HG03097 (cell line): Measurements from ENCODE around the gene CDC34.

Experiments
- ATAC-seq: cut with Tn5 transposase; IDR thresholded peaks from one replicate; pipeline ENCODE4 v1.9.1; 2021; ENCODE audit not compliant: unreplicated experiment, low FRiP score

CDC34 gene

DNA sequence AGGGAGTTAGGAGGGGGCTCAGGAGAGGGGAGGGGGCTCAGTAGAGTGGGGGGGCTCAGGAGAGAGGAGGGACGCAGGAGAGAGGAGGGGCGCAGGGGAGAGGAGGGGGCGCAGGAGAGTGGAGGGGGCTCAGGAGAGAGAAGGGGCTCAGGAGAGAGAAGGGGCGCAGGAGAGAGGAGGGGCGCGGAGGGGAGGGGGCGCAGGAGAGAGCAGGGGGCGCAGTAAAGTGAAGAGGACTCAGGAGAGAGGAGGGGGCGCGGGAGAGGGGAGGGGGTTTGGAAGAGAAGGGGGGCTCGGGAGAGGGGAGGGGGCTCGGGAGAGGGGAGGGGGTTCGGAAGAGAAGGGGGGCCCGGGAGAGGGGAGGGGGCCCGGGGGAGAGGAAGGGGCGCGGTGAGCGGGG is 34.6 kb upstream of the CDC34 start:
- ATAC-seq: no peak

DNA sequence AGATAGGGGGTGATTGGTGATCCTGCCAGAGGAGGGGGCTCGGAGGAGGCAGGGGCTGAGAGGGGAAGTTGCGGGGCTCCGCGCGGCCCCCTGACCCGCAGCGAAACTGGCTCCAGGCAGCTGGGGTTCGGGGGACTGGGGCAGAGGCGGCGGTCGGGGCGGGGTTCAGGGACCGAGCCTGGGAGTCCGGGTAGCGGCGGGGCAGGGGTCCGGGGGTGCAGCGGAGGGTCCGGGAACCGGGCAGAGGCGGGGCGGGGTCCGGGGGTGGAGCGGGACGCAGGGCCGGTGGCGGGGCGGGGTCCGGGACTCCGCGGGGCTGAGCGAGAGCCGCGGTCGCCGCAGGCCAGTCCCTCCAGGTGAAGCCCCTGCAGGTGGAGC is 34.1 kb upstream of the CDC34 start:
- ATAC-seq: no peak

DNA sequence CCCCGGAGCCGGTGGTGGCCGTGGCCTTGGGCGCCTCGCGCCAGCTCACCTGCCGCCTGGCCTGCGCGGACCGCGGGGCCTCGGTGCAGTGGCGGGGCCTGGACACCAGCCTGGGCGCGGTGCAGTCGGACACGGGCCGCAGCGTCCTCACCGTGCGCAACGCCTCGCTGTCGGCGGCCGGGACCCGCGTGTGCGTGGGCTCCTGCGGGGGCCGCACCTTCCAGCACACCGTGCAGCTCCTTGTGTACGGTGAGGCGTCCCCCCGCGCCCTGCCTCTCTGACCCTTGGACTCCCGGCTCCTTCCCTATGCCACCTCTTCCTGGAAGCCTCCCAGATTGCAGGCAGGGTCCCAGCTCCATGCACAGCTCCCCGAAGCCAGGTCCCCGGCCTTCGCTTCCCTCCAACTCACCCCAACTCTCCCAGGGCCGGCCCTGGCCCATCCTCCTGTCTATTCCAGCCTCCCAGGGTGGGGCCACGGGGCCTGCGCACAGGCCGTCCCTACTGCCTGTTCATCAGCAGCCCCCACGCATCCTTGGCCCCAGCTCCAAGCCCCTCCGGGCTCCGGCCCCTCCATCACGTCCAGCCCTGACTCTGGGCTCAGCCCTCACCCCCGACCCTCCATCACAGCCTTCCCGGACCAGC is 33.6 kb upstream of the CDC34 start:
- no peak for ATAC-seq

DNA sequence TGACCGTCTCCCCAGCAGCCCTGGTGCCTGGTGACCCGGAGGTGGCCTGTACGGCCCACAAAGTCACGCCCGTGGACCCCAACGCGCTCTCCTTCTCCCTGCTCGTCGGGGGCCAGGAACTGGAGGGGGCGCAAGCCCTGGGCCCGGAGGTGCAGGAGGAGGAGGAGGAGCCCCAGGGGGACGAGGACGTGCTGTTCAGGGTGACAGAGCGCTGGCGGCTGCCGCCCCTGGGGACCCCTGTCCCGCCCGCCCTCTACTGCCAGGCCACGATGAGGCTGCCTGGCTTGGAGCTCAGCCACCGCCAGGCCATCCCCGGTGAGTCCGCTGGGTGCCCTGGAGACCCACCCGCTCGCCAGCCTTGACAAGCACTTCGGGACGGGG is 33.1 kb upstream of the CDC34 start:
- ATAC-seq: no peak

DNA sequence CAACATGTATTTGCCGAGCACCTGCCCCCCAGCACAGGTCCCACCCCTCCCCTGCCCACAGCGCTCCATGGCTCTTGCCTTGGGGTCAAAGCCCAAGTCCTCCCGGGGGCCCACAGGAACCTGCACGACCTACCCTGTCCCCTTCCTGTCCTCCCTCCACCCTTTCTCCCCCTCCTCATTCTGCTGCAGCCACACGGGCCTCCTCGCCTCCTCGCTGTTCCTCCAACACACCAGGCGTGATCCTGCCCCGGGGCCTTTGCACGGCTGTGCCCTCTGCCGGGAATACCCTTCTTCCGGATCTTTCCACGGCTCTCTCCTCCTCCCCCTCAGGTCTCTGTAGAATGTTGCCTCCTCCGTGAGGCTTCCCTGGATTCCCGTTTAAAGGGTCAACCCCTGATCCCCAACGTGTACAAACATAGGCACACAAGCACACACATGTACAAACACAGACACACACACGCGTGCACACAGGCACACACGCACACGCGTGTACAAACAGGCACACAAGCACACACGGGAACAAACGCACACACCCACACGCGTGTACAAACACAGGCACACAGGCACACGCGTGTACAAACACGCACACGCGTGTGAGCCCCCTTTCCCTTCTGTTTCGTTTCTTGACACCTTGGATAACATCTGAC is 32.5 kb upstream of the CDC34 start:
- no peak for ATAC-seq

DNA sequence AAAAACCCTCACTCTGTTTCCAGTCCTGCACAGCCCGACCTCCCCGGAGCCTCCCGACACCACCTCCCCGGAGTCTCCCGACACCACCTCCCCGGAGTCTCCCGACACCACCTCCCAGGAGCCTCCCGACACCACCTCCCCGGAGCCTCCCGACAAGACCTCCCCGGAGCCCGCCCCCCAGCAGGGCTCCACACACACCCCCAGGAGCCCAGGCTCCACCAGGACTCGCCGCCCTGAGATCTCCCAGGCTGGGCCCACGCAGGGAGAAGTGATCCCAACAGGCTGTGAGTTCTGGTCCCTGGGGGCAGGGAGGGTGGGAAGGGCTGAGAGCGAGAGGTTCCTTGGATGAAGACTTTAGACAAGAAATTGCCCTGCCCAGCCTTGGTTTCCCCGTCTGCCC is 29.9 kb upstream of the CDC34 start:
- no peak for ATAC-seq

DNA sequence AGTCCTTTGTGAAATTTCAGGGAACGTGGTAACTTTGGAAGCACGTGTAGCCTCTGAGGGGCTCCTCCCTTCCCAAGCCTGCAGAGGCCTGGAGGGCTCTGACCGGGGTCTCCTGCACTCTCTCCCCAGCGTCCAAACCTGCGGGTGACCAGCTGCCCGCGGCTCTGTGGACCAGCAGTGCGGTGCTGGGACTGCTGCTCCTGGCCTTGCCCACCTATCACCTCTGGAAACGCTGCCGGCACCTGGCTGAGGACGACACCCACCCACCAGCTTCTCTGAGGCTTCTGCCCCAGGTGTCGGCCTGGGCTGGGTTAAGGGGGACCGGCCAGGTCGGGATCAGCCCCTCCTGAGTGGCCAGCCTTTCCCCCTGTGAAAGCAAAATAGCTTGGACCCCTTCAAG is 26.9 kb upstream of the CDC34 start:
- no peak for ATAC-seq

DNA sequence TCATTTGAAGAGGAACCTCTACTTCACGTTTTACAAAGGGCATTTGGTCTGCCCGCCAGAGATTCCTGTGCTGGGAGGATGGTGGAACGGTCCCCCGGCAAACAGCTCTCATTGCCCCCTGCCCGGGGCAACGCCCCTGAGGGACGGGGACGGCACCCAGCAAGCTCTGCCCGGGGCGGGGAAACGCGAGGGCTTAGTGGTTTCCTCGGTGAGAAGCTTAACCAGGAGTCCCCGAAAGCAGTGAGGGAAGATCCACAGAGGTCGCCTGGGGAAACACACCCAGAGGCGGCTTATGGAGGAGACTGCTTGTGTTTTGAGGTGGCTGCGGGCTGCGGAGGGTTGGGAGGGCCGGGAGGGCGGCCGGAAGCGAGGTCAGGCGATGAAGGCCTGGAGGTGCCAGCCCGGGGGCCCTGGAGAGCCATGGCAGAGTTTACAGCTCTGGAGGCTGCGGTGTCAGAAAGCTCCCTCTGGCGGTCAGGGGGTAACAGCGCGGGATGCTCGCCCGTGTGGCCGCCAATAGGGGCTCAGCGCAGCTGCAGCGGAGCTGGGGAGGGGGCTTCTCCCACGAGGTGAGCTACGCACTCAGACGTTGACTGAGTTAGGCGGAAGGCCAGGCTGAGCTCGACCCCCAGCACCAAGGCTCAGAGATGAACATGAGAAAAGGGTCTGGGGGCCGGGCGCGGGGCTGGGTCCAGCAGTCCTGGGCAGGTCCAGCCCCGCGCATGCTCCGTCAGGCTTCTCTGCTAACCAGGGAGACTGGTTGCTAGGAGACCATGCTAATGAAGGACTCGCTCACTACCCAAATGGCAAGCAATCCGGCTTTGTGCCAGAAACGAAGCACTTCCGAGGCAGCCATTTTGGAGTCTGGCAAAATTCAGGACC is 24.9 kb upstream of the CDC34 start:
- ATAC-seq: peak; percentile 64

DNA sequence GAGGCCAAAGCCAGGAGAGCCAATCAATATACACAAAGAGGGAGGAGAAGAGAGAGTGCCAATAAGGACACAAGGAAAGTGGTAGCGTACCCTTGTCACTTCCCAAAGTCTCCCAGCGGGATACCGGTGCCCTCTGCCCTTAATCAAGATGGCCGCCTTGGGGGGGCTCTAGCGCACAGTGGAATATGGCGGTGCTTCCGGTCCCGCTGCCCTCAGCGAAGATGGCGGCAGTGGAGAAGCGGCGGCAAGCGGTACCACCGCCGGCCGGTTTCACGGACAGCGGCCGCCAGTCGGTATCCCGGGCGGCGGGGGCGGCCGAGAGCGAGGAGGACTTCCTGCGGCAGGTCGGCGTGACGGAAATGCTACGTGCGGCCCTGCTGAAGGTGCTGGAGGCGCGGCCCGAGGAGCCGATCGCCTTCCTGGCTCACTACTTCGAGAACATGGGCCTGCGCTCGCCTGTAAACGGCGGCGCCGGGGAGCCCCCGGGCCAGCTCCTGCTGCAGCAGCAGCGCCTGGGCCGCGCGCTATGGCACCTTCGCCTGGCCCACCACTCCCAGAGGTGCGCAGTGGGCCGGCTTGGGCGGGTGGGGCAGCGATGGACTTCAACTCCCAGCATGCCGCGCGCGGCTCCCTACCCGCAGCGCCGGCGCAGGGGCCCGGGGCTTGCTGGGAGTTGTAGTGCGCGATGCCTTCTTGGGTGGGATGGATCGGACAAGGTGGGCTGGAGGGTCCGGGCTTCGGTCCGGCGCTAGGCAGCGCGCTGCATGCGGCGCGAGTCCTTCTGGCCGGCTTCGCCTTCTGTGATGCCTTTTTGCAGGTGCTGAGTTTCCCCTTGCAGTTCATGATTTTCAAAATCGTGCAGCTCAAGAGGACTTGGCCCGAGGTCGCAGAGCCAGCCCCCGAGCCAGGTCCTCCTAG is 24.0 kb upstream of the CDC34 start, which contains the start of gene TPGS1:
Gene TPGS1, plus strand, starts transcription at position 212 of the 918 bp plus-strand sequence. Its CDS starts 10 bp downstream, at position 222.
- ATAC-seq: peak; percentile 48

DNA sequence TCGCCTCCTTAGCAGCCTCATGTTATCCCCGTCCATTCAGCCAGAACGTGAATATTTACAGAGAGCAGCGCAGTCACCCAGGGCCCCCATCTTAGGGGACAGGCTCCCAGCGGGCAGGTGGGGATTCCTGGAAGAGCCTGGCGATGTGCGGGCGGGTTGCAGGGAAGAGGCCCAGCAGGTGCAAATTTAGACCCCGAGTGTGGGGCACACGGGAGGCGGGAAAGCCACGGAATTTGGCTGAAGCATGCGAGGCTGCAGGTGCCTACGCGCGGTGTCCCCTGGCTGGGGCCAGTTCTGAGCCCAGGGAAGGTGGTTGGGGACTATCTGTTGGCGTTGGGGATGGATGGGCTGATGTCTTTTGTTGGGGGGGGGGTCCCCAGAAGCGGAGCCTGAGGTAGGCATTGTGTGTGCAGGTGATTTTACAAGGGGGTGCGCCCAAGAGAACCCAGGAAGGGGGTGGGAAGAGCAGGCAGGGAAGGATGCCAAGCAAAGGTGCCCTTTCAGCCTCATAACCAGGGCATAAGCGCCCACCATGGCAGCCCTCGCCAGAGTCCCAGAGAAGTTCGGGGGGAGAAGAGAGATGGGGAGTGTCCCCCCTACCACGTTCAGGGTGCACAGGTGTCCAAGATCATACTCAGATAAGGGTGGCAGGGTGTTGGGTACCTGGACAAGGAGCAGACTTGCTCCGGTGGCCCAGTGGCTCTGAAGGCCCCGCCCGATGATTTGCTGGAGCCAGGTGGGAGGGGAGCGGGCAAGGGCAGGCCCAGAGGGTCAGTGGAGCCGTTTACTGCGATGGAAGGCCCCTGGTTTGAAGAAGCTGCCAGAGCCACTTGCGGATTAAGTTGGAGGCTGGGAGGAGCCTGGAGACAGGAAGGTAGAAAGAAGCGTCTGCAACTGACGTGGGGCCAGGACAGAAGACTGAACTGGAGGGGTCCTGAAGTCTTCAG is 23.1 kb upstream of the CDC34 start:
- ATAC-seq: no peak

DNA sequence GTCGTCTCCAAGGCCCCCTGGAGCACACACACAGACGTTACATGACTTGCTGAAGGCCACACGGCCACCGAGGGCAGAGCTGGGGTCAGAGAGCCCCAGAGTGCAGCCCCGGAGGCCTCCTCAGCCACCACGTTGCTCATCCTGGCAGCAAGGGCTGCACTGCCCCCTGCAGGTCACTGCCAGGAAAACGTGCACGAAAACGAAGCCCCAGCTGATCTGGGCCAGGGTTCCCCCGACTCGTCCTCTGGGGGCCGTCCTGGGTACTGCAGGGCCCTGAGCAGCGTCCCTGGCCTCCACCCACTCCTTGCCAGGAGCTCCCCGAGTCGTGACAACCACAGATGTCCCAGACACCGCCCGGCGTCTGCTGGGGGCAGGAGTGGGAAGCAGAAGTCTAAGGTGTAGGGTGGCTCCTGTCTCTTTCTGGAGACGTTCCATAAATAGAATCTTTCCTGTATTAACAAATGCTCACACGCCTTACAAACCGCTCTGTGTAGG is 20.9 kb upstream of the CDC34 start:
- ATAC-seq: no peak

DNA sequence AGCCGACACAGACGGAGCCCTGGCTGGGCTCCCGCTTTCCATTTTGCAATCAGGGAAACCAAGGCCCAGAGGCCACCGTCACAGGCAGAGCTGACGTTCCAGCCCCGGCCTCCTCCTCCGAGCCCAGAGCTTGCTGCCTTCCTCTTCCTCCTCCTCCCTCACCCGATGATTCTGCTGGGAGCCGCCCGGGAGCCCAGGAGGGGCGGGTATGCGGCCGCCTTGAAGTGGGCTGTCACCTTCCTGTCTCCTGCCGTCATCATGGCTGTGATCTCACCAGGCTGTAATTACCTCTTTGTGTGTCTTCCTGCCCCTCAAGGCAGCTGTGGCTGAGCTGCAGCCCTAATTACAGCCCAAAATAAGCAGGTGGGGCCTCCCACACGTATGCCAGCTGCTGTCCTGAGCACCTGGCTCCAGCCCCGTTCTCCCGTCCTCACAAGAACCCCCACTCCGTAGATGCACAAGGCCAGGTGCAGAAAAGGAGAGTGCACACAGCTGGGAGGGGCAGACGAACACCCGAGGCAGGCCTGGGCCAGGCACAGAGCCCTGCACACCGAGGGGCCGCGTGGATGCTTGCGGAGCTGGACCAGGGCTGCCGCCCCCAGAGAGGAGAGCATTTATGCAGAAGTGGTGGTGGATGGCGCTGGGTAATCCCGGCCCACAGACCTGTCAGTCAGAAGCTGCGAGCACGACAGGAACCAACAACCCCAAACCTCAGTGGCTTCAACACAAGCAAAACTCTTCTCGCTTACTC is 20.3 kb upstream of the CDC34 start:
- no peak for ATAC-seq

DNA sequence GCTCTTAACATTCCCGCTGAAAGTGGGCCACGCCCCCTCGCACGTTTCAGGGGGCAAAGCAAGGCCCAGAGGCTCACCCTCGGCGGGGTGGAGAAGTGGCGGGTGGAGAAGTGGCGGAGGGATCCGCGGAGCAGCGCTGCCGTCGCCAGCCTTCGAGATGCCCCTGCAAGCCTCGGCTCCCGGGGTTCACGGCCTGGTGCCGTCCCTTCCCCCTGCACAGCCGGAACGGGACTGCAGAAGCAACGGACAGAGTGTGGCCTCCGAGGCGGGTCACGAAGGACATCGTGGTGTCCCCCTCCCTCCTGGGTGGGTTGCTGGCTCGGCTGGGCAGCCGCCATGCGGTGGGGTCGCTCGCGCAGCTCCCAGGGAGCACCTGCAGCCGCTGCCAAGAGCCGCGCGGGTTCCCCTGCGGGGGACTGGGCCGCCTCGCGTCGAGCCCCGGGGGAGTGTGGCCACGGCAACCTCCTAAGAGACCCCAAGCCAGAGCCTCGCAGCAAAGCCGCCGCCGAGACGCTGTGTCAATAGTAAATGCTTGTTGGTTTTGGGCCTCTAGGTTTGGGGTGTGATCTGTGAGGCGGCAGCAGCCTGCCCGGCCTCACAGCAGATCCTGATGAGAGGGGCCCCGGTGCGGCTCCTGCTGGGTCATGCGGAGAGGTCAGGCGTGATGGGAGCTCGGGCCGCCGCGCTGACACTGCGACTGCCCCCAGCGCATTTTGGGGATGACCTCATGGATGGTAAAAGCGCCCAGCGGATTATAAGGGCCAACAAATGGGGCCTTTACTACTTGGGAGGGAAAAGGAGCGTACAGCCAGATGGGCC is 18.8 kb upstream of the CDC34 start:
- no peak for ATAC-seq

DNA sequence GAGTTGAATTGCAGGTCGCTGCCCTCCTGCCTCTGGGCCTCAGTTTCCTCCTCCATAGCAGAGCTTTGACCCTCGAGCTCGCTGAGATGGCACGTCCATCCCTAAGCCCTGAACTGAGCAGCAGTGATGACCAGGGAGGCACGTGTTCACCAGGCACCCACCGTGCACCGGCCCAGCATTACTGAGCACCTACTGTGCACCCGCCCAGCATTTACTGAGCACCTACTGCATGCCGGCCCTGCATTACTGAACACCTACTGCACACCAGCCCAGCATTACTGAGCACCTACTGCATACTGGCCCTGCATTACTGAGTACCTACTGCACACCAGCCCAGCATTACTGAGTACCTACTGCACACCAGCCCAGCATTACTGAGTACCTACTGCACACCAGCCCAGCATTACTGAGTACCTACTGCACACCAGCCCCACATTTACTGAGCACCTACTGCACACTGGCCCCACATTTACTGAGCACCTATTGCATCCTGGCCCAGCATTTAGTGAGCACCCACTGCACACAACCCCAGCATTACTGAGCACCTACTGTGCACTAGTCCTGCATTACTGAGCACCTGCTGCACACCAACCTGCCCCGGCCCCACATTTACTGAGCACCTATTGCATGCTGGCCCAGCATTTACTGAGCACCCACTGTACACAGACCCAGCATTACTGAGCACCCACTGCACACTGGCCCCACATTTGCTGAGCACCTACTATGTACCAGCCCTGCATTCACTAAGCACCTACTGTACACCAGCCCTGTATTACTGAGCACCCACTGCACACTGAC is 18.0 kb upstream of the CDC34 start:
- ATAC-seq: no peak

DNA sequence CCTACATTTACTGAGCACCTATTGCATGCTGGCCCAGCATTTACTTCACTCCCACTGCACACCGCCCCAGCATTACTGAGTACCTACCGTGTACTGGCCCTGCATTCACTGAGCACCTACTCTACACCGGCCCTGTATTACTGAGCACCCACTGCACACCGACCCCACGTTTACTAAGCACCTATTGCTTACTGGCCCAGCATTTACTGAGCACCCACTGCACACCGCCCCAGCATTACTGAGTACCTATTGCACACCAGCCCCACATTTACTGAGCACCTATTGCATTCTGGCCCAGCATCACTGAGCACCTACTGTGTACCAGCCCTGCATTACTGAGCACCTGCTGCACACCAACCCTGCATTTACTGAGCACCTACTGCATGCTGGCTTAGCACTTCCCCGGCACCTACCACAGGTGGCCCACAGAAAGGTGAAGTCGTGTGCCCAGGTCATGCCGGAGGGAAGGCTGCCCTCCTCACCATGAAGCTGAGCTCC is 17.3 kb upstream of the CDC34 start:
- ATAC-seq: no peak

DNA sequence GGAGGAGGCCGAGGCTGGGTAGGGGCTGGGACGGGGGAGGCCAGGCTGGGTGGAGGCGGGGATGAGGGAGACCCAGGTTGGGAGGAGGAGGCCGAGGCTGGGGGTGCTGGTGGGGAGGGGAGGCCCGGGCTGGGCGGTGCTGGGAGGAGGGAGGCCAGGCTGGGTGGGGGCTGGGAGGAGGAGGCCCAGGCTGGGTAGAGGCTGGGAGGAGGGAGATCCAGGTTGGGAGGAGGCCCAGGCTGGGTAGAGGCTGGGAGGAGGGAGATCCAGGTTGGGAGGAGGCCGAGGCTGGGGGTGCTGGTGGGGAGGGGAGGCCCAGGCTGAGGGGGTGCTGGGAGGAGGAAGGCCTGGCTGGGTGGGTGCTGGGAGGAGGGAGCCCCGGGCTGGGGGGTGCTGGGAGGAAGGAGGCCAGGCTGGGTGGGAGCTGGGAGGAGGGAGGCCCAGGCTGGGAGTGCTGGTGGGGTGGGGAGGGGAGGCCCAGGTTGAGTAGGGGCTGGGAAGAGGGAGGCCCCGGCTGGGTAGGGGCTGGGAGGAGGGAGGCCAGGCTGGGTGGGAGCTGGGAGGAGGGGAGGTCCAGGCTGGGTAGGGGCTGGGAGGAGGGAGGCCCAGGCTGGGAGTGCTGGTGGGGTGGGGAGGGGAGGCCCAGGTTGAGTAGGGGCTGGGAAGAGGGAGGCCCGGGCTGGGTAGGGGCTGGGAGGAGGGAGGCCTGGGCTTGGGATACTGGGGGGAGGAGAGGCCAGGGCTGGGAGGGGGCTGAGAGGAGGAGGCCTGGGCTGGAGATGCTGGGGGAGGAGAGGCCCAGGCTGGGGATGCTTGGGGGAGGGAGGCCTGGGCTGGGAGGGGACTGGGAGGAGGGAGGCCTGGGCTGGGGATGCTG is 13.6 kb upstream of the CDC34 start:
- no peak for ATAC-seq
